GM21529 (cell line): Measurements from ENCODE around the gene KLF16.
"Not testable (repeated sequence)": the region's sequence is repeated elsewhere in the genome, so short reads cannot be mapped to it uniquely, and the experiment has no call there.

Experiments
- ATAC-seq: cut with Tn5 transposase; IDR thresholded peaks from one replicate; pipeline ENCODE4 v1.9.1; 2021; ENCODE audit not compliant: unreplicated experiment

The KLF16 gene

GRCh38 chr19:1863328-1863637 is at the start of gene KLF16:
TSS of gene KLF16 (minus strand) at chr19:1863579. CDS start at chr19:1863497, 82 bp downstream.
- no peak for ATAC-seq

- ATAC-seq: no peak
Measured at GRCh38 chr19:1912760-1913505, 49.6 kb upstream of the KLF16 start.

- ATAC-seq: no peak
Measured at GRCh38 chr19:1911995-1912394, 48.6 kb upstream of the KLF16 start.

GRCh38 chr19:1911098-1911497 is 47.7 kb upstream of the KLF16 start:
- ATAC-seq: no peak

DNA sequence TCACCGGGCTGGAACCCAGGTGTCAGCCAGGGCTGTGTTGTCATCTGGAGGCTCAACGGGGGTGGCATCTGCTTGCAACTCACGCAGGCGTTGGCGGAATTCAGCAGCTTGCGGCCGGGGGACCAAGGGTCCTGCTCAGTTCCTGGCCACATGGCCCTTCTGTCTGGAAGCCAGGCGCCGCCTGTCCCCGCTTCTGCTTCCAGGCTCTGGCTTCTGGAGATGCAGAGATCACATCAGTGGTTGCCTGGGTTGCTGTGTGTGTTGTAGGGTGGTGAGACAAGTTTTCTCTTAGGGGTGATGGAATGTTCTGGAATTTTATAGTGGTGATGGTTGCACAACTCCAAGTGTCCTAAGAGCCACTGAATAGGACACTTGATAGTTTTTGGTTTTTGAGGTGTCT is 46.8 kb upstream of the KLF16 start:
- no peak for ATAC-seq

- no peak for ATAC-seq
Measured at GRCh38 chr19:1909761-1910080, 46.3 kb upstream of the KLF16 start.

- no peak for ATAC-seq
Measured at GRCh38 chr19:1908364-1908678, 44.9 kb upstream of the KLF16 start.

DNA sequence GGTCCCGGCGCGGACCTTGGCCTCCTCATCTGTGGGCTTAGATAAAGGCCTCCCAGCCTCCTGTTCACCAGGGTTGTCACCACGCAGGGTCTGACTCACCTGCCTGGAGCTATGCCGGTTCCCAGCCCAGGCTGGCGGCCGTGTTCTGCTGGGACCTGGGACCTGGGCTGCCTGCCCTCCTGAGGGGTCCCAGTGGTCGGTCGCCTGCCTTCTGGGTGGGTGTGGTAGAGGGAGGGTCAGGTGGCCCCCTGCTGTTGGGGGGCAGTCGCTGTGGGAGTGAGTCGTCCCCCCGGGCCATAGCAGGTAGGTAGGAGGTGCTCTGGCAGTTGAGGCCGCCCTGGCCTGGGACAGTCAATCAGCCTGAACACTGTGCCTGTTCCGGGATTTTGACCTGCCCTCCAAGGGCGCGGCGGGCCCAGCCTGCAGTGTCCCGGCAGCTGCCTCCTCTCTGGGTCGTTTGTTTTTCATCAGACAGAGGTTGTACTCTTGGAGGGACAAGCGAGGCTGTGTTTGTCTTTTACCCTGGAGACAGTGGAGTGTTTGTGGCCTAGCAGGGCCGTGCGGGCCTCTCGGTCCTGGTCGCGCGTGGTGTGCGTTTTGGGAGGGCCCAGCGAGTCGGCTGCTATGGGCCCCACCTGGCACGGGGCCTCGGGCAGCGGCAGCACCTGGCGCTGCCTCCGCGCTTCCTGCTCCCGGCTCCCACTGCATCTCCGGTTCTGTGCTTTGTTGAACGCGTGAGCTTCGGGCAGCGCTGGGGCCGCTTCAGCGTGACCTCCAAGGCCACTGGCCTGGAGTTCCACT is 44.4 kb upstream of the KLF16 start:
- ATAC-seq: no peak

GRCh38 chr19:1906985-1907562 is 43.7 kb upstream of the KLF16 start:
- ATAC-seq: no peak

GRCh38 chr19:1905863-1906375 is 42.5 kb upstream of the KLF16 start:
- ATAC-seq: no peak

DNA sequence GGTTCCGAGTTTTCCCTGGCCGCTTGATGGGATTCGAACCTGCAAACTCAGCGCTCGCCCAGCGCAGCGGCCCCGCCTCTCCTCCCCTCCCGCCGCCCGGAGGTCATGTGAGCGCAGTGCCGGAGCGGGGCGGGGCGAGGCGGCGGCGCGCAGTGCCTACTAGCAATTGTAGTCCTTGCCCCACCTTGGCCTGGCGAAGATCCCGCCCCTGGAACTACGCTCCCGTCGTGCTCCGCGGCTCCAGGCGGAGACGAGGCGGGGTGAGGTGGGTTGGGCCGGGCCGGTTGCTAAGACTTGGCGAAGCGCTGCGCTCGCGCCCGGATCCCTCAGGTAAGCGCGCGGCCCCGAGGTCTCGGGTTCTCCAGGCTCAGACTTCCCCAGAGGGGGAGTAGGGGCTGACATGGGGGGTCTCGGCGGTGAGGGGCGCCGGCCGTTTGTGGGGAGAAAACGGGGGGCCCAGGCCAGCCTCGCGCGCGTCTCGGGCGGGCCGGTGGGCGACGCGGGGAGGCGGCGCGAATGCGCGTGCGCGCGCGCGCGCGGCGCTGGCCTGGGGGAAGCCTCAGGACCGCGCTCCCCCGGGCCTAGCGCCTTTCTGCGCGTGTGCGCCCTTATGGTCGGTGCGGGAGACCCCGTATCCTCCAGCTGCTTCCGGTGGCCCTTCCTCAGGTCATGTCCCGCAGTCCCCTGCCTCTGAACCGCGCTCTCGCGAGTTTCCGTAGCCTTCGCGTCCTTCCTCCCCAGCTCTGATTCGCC is 41.9 kb upstream of the KLF16 start, which contains the start of the genes ADAT3 and SCAMP4:
Gene ADAT3, plus strand, starts transcription at position 290 of the 753 bp plus-strand sequence. CDS start 6,649 bp downstream, outside the sequence.
Gene SCAMP4, plus strand, starts transcription at position 290 of the 753 bp plus-strand sequence. CDS start 9,621 bp downstream, outside the sequence.
- peak; percentile 75 for ATAC-seq

- ATAC-seq: peak; percentile 17
Measured at GRCh38 chr19:1904860-1905109, 41.4 kb upstream of the KLF16 start.

DNA sequence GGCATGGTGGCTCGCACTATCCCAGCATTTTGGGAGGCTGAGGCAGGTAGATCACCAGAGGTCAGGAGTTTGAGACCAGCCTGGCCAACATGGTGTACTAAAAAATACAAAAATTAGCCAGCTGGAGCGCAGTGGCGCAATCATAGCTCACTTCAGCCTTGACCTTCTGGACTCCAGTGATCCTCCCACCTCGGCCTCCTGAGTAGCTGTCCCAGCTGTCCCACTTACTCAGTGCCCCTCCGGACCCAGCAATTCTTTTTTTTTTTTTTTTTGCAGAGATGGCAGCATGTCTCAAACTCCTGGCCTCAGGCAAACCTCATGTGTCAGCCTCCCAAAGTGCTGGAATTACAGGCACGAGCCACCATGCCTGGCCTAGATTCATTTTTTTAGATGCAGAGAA is 39.5 kb upstream of the KLF16 start:
- ATAC-seq: no peak

DNA sequence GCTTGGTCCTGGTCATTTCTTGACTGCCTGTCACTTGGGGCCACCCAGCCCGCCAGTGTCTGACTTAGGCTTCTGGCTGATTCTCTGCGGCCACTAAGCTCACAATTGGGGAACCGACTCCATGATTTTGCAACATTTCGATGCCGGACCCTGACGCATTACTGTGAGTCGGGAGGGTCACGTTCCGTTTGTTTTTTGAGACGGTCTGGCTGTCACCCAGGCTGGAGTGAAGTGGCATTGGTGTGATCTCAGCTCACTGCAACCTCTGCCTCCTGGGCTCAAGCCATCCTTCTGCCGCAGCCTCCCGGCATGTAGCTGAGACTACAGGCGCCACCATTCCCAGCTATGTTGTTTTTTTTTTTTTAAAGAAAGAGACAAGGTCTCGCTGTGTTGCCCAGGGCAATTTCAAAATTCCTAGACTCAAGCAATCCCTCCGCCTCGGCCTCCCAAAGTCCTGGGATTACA is 38.6 kb upstream of the KLF16 start:
- ATAC-seq: no peak

- no peak for ATAC-seq
Measured at GRCh38 chr19:1896508-1896907, 33.1 kb upstream of the KLF16 start.

GRCh38 chr19:1893791-1894190 is 30.4 kb upstream of the KLF16 start:
- no peak for ATAC-seq

DNA sequence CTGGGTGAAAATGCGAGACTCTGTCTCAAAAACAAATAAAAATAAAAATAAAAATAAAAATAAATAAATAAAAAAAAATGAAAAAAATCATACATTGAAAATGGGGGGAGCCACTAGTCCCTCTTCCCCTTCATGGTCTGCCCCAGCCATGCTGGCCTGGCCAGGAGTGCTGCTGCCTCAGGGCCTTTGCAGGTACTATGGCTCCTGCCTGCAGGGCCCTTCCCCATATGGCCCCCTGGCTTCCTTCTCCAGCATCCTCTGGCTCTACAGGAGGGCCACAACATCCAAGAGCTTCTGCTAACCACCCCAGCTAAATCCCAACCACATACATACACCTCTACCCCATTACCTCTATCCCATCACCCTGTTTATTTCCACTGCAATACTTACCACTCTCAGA is 26.5 kb upstream of the KLF16 start:
- no peak for ATAC-seq

- ATAC-seq: no peak
Measured at GRCh38 chr19:1888385-1888784, 25.0 kb upstream of the KLF16 start.

DNA sequence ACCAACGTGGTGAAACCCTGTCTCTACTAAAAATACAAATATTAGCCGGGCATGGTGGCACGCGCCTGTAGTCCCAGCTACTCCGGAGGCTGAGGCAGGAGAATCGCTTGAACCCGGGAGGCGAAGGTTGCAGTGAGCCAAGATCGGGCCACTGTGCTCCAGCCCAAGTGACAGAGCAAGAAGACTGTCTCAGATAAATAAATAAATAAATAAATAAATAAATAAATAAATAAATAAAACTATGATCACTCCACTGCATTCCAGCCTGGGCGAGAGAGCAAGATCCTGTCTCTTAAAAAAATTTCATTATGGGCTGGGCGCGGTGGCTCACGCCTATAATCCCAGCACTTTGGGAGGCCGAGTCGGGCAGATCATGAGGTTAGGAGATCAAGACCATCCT is 23.0 kb upstream of the KLF16 start:
- ATAC-seq: not testable (repeated sequence)

DNA sequence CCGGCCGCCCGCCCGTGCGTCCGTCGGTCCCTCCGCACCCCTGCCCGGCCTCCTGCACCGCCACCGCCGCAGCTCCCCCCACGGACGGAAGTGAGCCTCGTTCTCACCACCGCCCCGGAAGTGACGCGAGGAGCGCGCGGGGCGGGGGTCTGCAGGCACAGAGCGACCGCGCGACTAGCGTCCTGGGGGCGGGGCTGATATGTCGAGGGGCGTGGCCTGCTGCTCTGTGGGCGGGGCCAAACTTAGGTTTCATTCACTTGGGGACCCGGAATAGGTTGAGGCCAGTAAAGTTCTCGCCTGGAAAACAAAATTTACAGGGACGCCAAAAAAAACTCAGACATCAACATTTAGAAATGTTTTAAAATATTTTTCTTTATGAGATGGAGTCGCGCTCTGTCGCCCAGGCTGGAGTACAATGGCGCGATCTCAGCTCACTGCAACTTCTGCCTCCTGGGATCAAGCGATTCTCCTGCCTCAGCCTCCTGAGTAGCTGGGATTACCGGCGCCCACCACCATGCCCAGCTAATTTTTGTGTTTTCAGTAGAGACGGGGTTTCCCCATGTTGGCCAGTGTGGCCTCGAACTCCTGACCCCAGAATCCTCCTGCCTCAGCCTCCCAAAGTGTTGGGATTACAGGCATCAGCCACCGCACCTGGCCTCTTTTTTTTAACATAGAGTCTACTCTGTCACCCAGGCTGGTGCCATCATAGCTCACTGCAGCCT is 22.2 kb upstream of the KLF16 start, which contains the start of gene ABHD17A:
Gene ABHD17A, minus strand, starts transcription at position 99 of the 722 bp plus-strand sequence. CDS start 3,930 bp downstream, outside the sequence.
- peak; percentile 78 for ATAC-seq
